Umbilical cord (tissue), 2 donors: ENCODE measurements around the gene HOXC10. TPM values are rescaled to one million over a fixed set of nuclear protein-coding genes. Genes with fewer than 3 reads are reported as not detected.

ENCODE experiments used
- DNase-seq: peaks from one replicate; pipeline ENCODE4 v3.0.0-alpha.2; 2015; ENCODE audit warnings: low spot score
- total RNA-seq: library from RNA; depleted of rRNA; stranded (reverse); fragments of >200 nt; gene quantifications from one replicate; pipeline ENCODE4 v1.2.3, GENCODE V29; 2014; ENCODE audit warnings: low replicate concordance; ENCODE audit not compliant: insufficient read depth

HOXC10 gene
- total RNA-seq, 1 donor from 2014 or later = 3.4 TPM

- DNase-seq = no peak
Observed at GRCh38 chr12:54015018-54015931, 30.3 kb downstream of the HOXC10 start.

DNA sequence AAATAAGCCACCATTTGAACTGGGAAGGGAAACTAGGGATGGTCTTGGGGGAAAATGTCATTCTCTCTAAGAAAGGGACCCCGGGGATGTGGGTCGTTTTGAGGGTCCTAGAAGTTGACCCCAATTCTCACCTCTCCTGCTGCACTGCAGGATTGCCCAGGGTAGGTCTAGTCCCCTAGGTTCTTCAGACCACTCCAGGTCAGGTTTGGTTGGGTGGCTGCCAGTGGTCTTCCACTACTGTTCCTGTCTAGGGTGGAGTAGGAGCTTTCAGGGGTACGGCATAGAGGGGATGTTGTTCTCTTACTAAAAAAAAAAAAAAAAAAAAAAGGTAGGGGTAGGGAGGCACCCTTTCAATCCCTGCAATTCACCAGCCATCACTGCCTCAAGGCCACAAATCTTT, 31.1 kb downstream of the HOXC10 start:
- no peak for DNase-seq

GRCh38 chr12:54016478-54016964, 31.6 kb downstream of the HOXC10 start:
- DNase-seq = peak; percentile 94

GRCh38 chr12:54017027-54017788, 32.3 kb downstream of the HOXC10 start:
- peak; percentile 73 for DNase-seq

DNA sequence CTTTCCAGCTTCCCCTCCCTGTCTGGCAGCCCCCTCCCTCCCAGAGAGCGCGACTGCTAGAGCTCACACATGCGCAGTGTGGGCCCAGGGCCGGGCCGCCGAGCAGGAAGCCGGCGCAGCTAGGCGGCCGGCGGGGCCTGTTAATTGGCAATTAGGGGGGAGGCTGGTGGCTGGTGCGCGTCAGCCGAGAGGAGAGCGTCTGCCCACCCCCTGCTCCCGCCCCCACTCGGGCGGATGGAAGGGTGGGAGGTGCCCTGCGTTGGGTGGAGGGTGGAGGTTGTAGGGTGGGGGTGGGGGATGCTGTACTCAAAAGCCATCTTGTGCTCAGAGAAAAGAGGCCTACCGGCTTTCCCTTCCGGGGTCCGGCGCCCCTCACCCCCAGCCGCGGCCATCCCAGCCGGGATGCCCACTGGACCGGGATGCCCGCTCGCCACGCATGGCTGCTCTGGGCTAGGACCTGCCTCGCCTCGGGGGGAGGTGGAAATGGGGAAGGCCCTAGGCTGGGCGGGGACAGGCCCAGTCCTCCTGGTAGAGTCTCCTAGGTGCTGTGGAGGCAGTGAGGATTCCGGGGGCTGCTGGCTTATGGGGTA, 33.0 kb downstream of the HOXC10 start:
- DNase-seq = peak; percentile 97

DNA sequence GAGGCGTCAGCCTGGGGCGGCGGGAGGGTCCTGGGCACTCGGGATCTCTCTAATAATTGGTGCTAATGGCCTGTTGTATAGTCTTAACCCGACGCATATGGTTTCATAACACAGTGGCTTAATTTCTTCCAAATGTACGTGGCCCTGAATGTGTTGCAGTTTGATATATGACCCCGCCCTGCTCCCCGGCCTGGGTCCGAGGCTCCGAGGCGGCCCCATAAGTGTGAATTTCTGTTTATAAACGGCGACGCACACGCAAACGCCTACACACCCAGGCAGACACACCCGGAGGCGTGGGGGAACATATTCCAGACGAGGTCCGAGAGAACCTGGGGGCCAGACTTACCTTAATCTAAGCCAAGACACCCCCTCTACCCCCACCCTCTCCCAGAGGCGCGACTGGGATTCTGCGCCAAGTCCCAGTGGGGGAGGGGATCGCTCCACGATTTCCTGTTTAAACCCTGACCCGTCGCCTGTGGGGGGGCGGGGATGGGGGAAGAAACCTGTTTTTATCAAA, 33.6 kb downstream of the HOXC10 start:
- peak; percentile 64 for DNase-seq

GRCh38 chr12:54019091-54019811, 34.3 kb downstream of the HOXC10 start:
- no peak for DNase-seq

GRCh38 chr12:54019924-54020590, 35.1 kb downstream of the HOXC10 start:
- DNase-seq = peak; percentile 67

DNA sequence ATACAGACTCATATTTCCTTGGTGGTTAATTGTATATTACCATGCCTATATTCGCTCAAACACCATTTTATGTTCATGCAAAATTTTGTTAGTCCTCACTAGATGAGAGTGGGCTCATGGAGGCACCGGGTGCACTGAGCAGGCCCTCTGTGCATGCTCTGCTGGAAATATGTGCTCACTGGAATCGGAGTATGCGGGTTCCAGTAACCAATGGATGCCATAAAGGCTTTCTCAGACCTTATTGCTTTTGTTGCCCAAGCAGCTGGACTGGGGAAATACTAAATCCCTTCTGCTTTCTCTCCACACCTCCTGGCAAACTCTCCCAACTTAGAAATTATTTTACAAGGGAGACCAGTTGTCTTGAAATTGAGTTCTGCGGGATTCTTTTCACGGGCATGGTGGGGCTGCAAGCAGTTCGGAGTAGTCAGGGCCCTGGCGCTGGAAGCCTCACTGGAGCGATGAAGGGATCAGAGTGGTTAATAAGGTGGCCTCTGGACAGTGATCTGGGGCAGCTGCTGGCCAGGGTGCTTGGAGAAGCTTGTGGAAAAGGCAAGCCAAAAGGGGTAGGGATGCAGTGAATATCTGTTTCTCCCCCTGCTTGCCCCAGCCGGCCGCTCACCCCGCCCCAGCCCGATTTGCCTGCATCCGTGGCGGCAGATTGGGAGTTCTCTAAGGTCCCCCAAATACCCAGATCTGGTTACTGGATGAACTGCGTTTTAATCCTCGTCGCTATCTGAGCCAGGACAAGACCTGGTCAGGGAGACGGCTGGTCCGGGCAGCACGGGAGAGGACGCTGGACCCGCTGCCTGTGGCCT, 35.9 kb downstream of the HOXC10 start:
- DNase-seq = no peak

DNA sequence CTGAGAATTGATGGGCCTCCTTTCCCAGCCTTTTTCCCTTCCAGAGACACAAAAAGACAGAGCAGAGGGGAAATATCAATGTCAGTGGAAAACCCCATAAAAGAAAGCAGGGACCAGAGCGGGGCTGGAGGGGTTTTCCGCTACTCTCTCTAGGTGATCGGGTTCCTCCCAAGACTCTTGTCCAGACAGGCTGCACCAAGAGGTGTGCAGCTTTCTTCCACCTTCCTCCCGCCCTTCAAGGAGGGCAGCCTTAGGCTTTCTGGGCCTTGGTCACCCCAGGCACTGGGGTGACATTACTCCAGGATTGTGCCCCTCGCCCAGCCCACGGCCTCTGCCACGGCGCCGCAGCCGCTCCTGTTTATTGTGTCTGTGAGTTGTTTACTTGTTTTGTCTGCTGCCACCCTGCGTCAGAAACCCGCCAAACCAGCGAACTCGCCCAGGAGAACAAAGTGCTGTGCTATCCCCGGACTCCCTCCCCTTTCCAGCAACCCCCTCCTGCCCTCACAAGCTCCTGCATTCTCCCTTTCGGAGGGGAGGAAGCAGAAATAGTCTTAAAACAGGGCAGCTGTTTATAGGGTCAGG, 36.6 kb downstream of the HOXC10 start:
- no peak for DNase-seq

GRCh38 chr12:54022960-54023884, 38.3 kb downstream of the HOXC10 start:
- DNase-seq = no peak

DNA sequence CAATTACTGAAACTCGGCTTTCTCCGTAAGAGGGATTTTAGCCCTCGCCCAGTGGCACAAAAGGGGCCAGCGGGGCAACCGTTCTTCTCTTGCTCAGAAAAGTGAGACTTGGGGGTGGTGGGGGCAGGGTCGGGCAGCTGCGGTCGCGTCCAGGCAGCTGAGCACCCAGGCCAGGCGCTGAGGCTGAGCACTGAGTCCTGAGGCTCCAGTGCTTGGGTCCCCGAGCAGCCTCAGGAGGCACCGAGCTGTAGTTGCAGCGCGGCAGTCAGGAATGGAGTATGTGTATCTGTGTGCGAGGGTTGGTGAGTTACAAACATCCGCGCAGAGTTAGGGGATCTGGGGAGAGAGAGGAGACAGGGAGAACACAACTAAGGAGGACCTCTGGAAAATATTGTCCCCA, 39.2 kb downstream of the HOXC10 start:
- DNase-seq = no peak

DNA sequence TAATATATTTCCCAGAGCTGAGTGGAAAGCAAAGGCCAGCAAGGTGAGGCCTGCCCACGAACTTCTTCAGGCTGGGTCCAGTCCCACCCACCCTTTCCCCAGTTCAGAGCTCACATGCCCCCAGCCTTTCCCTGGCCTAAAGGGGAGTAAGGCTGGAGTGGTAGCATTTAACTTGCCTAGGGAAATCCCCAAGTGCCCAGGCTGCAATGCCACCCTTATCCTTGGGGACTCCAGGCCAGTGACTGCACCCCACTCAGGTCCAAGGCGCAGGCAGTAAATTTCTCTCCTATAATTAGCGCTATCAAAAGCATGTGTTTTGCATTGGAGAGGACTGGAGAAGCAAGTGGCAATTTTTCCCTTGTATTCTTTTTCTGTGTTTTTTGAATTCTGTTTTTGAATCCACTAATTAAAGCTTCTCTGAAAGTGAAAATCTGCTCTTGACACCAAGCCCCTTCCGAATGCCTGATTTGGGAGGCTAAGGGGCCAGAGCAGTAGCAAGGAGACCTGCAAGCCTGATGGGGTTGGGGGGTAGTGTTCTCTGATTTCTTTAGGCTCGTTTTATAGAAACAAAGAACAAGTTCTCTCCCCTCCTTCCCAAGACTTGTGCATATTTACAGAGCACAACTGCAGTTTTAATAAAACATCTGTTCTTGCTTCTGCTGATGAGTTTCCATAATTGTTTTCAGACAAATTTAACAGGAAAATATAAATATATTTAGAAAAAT, 39.8 kb downstream of the HOXC10 start:
- no peak for DNase-seq

DNA sequence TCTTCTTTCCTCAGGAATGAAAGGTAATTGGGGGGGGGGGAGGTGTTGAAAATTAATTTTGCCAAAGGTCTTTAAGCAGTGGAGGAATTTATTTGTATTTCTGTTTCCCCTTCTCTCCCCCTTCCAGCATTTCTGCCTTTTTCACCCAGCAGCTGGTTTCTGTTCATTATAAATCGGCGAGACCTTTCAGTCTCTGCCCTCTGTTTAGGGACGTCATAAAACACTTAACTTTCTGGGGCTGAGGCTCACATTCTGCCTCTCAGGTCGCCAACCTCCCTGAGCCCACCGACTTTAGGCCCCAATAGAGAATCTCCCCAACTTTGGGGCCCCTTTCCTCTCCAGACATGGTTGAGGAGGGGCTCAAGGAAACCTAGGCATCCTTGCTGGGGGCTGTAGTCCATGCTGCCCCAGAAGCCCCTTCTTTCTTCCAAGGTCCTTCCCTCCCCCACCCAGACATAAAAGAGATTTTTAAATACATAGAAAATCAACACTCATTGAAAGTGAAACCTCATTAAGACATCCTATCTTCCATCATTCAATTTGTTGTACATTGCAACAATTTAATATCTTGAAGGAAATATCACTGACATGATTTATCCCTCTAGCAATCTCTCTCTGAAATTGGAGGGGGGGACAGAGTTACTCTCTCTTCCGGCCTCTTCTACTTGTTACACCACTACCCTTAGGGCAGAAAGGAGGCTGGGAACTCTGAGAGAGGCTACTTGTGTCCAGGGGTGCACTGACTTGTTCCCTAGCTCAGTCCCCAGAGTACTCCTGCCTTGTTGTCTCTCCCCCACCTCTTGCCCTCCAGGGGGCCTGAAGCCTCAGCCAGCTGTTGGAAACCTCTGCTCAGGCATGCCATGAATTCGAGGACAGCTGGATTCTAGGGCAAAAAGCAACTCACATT, 40.8 kb downstream of the HOXC10 start:
- no peak for DNase-seq

GRCh38 chr12:54026640-54027441, 41.9 kb downstream of the HOXC10 start:
- DNase-seq = no peak

GRCh38 chr12:54027442-54027786, 42.5 kb downstream of the HOXC10 start:
- DNase-seq = no peak
